Chondrocyte (in vitro differentiated cells): ENCODE measurements around the gene TAF4B. TPM values are rescaled to one million over a fixed set of nuclear protein-coding genes. Genes with fewer than 3 reads are reported as not detected.

Source experiments
- DNase-seq: peaks from one replicate; pipeline ENCODE4 v3.0.0; 2021; ENCODE audit warnings: mixed read lengths, low spot score
- H3K27ac Mint-ChIP-seq: one replicate; pipeline ENCODE4 v1.8.0; 2021; ENCODE audit warnings: mild to moderate bottlenecking, moderate library complexity, mixed read lengths; ENCODE audit not compliant: unreplicated experiment
- H3K27me3 Mint-ChIP-seq: 2 replicates; pipeline ENCODE4 v1.8.0; 2021; ENCODE audit warnings: low read depth, mixed read lengths
- H3K36me3 Mint-ChIP-seq: 2 replicates; pipeline ENCODE4 v1.8.0; 2021; ENCODE audit warnings: low read depth, mixed read lengths
- H3K4me1 Mint-ChIP-seq: 2 replicates; pipeline ENCODE4 v1.8.0; 2021; ENCODE audit warnings: low read depth, mild to moderate bottlenecking, mixed read lengths
- H3K4me3 Mint-ChIP-seq: one replicate; pipeline ENCODE4 v1.8.0; 2021; ENCODE audit warnings: mild to moderate bottlenecking, moderate library complexity, mixed read lengths; ENCODE audit not compliant: unreplicated experiment
- H3K9me3 Mint-ChIP-seq: 2 replicates; pipeline ENCODE4 v1.8.0; 2021; ENCODE audit warnings: low read depth, mixed read lengths
- total RNA-seq: library from RNA; stranded (reverse); gene quantifications from 3 replicates; pipeline ENCODE4 v1.2.1, GENCODE V29; 2021
- TF ChIP-seq, protein P1 (sequence below): fragments of 200-600 bp; sonication (generic); IDR thresholded peaks from 2 replicates; pipeline ENCODE4 v1.5.0; 2021; ENCODE audit warnings: antibody characterized with exemption, mild to moderate bottlenecking, moderate library complexity

Gene TAF4B
- total RNA-seq, 1 donor from 2014 or later, result 2.2 TPM

GRCh38 chr18:26386441-26386840 is 160.2 kb downstream of the TAF4B start:
- no peak overlapping the region for H3K4me3 Mint-ChIP-seq
- TF ChIP-seq, protein P1, sequence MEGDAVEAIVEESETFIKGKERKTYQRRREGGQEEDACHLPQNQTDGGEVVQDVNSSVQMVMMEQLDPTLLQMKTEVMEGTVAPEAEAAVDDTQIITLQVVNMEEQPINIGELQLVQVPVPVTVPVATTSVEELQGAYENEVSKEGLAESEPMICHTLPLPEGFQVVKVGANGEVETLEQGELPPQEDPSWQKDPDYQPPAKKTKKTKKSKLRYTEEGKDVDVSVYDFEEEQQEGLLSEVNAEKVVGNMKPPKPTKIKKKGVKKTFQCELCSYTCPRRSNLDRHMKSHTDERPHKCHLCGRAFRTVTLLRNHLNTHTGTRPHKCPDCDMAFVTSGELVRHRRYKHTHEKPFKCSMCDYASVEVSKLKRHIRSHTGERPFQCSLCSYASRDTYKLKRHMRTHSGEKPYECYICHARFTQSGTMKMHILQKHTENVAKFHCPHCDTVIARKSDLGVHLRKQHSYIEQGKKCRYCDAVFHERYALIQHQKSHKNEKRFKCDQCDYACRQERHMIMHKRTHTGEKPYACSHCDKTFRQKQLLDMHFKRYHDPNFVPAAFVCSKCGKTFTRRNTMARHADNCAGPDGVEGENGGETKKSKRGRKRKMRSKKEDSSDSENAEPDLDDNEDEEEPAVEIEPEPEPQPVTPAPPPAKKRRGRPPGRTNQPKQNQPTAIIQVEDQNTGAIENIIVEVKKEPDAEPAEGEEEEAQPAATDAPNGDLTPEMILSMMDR, result no peak
- H3K27me3 Mint-ChIP-seq, result no peaks in the 10 kb centered on the region
- H3K4me1 Mint-ChIP-seq, result peaks cover 23% of the 10 kb centered on the region
- H3K9me3 Mint-ChIP-seq, result no peaks in the 10 kb centered on the region
- H3K27ac Mint-ChIP-seq, result peak overlapping the region; percentile 76
- no peaks in the 10 kb centered on the region for H3K36me3 Mint-ChIP-seq
- DNase-seq, result no peak

GRCh38 chr18:26394047-26394654 is 167.9 kb downstream of the TAF4B start:
- Mint-ChIP-seq H3K9me3 (no peaks in the 10 kb centered on the region), H3K4me1 (no peaks in the 10 kb centered on the region), H3K27me3 (no peaks in the 10 kb centered on the region), H3K36me3 (no peaks in the 10 kb centered on the region), H3K4me3 (no peak overlapping the region), H3K27ac (no peak overlapping the region)
- TF ChIP-seq, protein P1, result no peak
- no peak for DNase-seq

DNA sequence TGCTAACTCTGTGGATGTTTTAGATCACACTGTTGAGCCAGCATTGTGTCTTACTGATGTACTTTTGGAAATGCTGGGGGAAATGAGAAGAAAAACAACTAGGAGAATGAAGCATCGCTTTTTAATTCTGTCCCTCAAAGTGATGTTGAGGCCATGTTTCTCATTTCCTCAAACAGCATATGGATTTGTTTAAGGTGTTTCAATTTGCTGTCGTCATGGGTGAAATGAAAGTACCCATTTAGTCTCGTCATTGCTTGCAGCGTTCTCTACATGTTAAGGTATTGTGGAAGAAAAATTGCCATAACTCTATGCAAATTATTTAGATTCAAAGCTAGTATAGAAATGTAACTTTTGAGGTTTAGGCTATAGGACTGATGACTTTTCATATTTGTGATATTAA is 170.8 kb downstream of the TAF4B start:
- Mint-ChIP-seq H3K27ac (no peak overlapping the region), H3K36me3 (no peaks in the 10 kb centered on the region), H3K4me1 (no peaks in the 10 kb centered on the region), H3K27me3 (no peaks in the 10 kb centered on the region), H3K4me3 (no peak overlapping the region), H3K9me3 (no peaks in the 10 kb centered on the region)
- no peak for DNase-seq
- TF ChIP-seq, protein P1, result no peak

- H3K27me3 Mint-ChIP-seq, result no peaks in the 10 kb centered on the region
- no peak overlapping the region for H3K4me3 Mint-ChIP-seq
- TF ChIP-seq, protein P1, result no peak
- H3K4me1 Mint-ChIP-seq, result no peaks in the 10 kb centered on the region
- H3K27ac Mint-ChIP-seq, result no peak overlapping the region
- no peaks in the 10 kb centered on the region for H3K9me3 Mint-ChIP-seq
- no peak for DNase-seq
- no peaks in the 10 kb centered on the region for H3K36me3 Mint-ChIP-seq
Measured at GRCh38 chr18:26403491-26403890, 177.2 kb downstream of the TAF4B start.

GRCh38 chr18:26405190-26405801 is 179.1 kb downstream of the TAF4B start:
- Mint-ChIP-seq H3K36me3 (no peaks in the 10 kb centered on the region), H3K27me3 (no peaks in the 10 kb centered on the region), H3K4me1 (no peaks in the 10 kb centered on the region), H3K9me3 (no peaks in the 10 kb centered on the region), H3K27ac (no peak overlapping the region), H3K4me3 (no peak overlapping the region)
- TF ChIP-seq, protein P1, result peak; percentile 77
- DNase-seq, result no peak
